Subcutaneous adipose tissue (tissue), 4 donors: ENCODE measurements around the gene SNX14. TPM values are rescaled to one million over a fixed set of nuclear protein-coding genes. Genes with fewer than 3 reads are reported as not detected.

Experiments used
- CTCF ChIP-seq: fragments of 450-650 bp; IDR thresholded peaks from one replicate; pipeline ENCODE4 v1.5.1; 2016; ENCODE audit warnings: low read depth, mild to moderate bottlenecking, control low read depth, antibody characterized with exemption, moderate library complexity
- total RNA-seq, 4 donors: library from RNA; depleted of rRNA; stranded (reverse); fragments of >200 nt; gene quantifications; one replicate each; pipeline ENCODE4 v1.1.0, GENCODE V29; 2016

The SNX14 gene
- total RNA-seq, 4 donors from 2014 or later = 61.8 to 120 (median 99.1) TPM

- no peak for TF ChIP-seq CTCF
Observed at GRCh38 chr6:85516168-85516567, 77.5 kb downstream of the SNX14 start.

GRCh38 chr6:85506441-85507093 lies 87.1 kb downstream of the SNX14 start:
- TF ChIP-seq CTCF = no peak

GRCh38 chr6:85498596-85499258 lies 94.9 kb downstream of the SNX14 start:
- TF ChIP-seq CTCF = no peak

- no peak for TF ChIP-seq CTCF
Observed at GRCh38 chr6:85496856-85497255, 96.8 kb downstream of the SNX14 start.

- no peak for TF ChIP-seq CTCF
Observed at GRCh38 chr6:85496009-85496579, 97.6 kb downstream of the SNX14 start.

GRCh38 chr6:85494547-85495536 lies 98.8 kb downstream of the SNX14 start:
- no peak for TF ChIP-seq CTCF
